CD4-positive, CD25-positive, alpha-beta regulatory T cell (primary cell): ENCODE results near the gene SPANXB1. TPM values are rescaled to one million over a fixed set of nuclear protein-coding genes. Genes with fewer than 3 reads are reported as not detected.
"Not testable (repeated sequence)": the region's sequence is repeated elsewhere in the genome, so short reads cannot be mapped to it uniquely, and the experiment has no call there.

Source experiments
- ATAC-seq, 2 donors: fragments of 150-1000 bp; cut with Tn5 transposase; one replicate each; pipeline ENCODE4 v1.10.0; 2021; ENCODE audit warnings: low read depth in 2 of 2, moderate number of reproducible peaks in 2 of 2, moderate library complexity in 1 of 2
- DNase-seq, 3 donors: peaks; one replicate each; pipeline versions ENCODE4 v3.0.0 to v3.0.0-alpha.2; 2012 to 2022; ENCODE audit warnings: mixed read lengths in 1 of 3
- H3K27ac ChIP-seq: one replicate; pipeline ENCODE4 v1.7.0; 2013; ENCODE audit warnings: mild to moderate bottlenecking, low read length; ENCODE audit not compliant: insufficient read depth, poor library complexity, severe bottlenecking
- H3K27me3 ChIP-seq: one replicate; pipeline ENCODE4 v1.7.0; 2013; ENCODE audit warnings: low read length; ENCODE audit not compliant: control insufficient read depth, insufficient read depth
- H3K36me3 ChIP-seq: one replicate; pipeline ENCODE4 v1.7.0; 2013; ENCODE audit warnings: mild to moderate bottlenecking, low read length, moderate library complexity; ENCODE audit not compliant: control insufficient read depth, insufficient read depth
- H3K4me1 ChIP-seq: 2 replicates; pipeline ENCODE4 v1.7.0; 2013; ENCODE audit warnings: mild to moderate bottlenecking, low read length; ENCODE audit not compliant: insufficient read depth, control insufficient read depth, poor library complexity, severe bottlenecking
- H3K4me3 ChIP-seq: one replicate; pipeline ENCODE4 v1.7.0; 2013; ENCODE audit warnings: low read depth, mild to moderate bottlenecking, low read length, moderate library complexity
- H3K9me3 ChIP-seq, 2 experiments: 1 replicate in 1 of 2; 2 replicates in 1 of 2; pipeline ENCODE4 v1.7.0; 2013; ENCODE audit warnings: low read length in 2 of 2, mild to moderate bottlenecking in 1 of 2, moderate library complexity in 1 of 2; ENCODE audit not compliant: control insufficient read depth in 2 of 2
- H3K27ac Mint-ChIP-seq, 3 donors: one replicate each; pipeline ENCODE4 v1.8.0; 2020 to 2022; ENCODE audit warnings: mild to moderate bottlenecking in 3 of 3, mixed read lengths in 3 of 3, moderate library complexity in 2 of 3
- H3K27me3 Mint-ChIP-seq: one replicate; pipeline ENCODE4 v1.8.0; 2022; ENCODE audit warnings: mild to moderate bottlenecking, mixed read lengths
- H3K36me3 Mint-ChIP-seq: one replicate; pipeline ENCODE4 v1.8.0; 2020; ENCODE audit warnings: mixed read lengths
- H3K4me1 Mint-ChIP-seq, 4 donors: one replicate each; pipeline ENCODE4 v1.8.0; 2020 to 2022; ENCODE audit warnings: mixed read lengths in 4 of 4, mild to moderate bottlenecking in 1 of 4
- H3K4me3 Mint-ChIP-seq, 4 donors: one replicate each; pipeline ENCODE4 v1.8.0; 2020 to 2022; ENCODE audit warnings: mild to moderate bottlenecking in 4 of 4, mixed read lengths in 4 of 4, moderate library complexity in 3 of 4
- H3K9me3 Mint-ChIP-seq, 7 donors: one replicate each; pipeline ENCODE4 v1.8.0; 2020 to 2022; ENCODE audit warnings: mixed read lengths in 7 of 7, mild to moderate bottlenecking in 3 of 7, moderate library complexity in 2 of 7
- polyA plus RNA-seq, 4 donors: library from polyadenylated mRNA; unstranded; fragments of 300-500 nt; fragmentation: Illumina TruSeq; gene quantifications; one replicate each; pipeline ENCODE4 v1.2.3, GENCODE V29; 2021
- total RNA-seq: library from RNA; stranded (reverse); gene quantifications from one replicate; pipeline ENCODE4 v1.2.3, GENCODE V29; 2022

The SPANXB1 gene
- total and polyA plus RNA-seq, 5 donors from 2014 or later: not detected

- DNase-seq, H3K27me3 ChIP-seq, H3K36me3 ChIP-seq, H3K9me3 Mint-ChIP-seq, H3K4me3 Mint-ChIP-seq, H3K9me3 ChIP-seq, H3K36me3 Mint-ChIP-seq, H3K27me3 Mint-ChIP-seq, H3K27ac ChIP-seq, H3K4me3 ChIP-seq, H3K27ac Mint-ChIP-seq, H3K4me1 ChIP-seq, H3K4me1 Mint-ChIP-seq, ATAC-seq: not testable (repeated sequence)
These were observed 47.5 kb downstream of the SPANXB1 start for GRCh38 chrX:141049878-141050277.

- H3K27me3 Mint-ChIP-seq, H3K27me3 ChIP-seq, H3K4me3 ChIP-seq, H3K4me1 ChIP-seq, H3K4me3 Mint-ChIP-seq, H3K36me3 ChIP-seq, H3K27ac ChIP-seq, H3K36me3 Mint-ChIP-seq, DNase-seq, H3K4me1 Mint-ChIP-seq, H3K9me3 Mint-ChIP-seq, H3K9me3 ChIP-seq, ATAC-seq, H3K27ac Mint-ChIP-seq: not testable (repeated sequence)
These were observed 49.7 kb downstream of the SPANXB1 start for GRCh38 chrX:141052098-141052497.

Other genes with a start within 250 kb of the SPANXB1 start
- 2.5 TPM for gene LDOC1, start 174.5 kb downstream of the SPANXB1 start, total RNA-seq
- gene LDOC1, start 174.5 kb downstream of the SPANXB1 start, polyA plus RNA-seq: 10 to 100 TPM; 12.6 to 25.5 (median 19.6) TPM
- gene SPANXC, start 239.9 kb downstream of the SPANXB1 start, total RNA-seq: not detected
- not detected for gene SPANXC, start 239.9 kb downstream of the SPANXB1 start, polyA plus RNA-seq